Stimulated activated CD4-positive, alpha-beta T cell treated with anti-CD3 and anti-CD28 coated beads, Interleukin-12 subunit alpha, Interleukin-12 subunit beta, amount 100 ng/mL, for 48 hours (primary cell): ENCODE results near the gene SLC36A1.
A peak's percentile ranks its signal among the peaks of the same experiment; 100 is the strongest.
"Not testable (repeated sequence)": the region's sequence is repeated elsewhere in the genome, so short reads cannot be mapped to it uniquely, and the experiment has no call there.

Experiments
- DNase-seq, 3 donors: peaks; one replicate each; pipeline ENCODE4 v3.0.0-alpha.2; 2020; ENCODE audit warnings: low read depth in 2 of 3, low spot score in 1 of 3

The SLC36A1 gene

DNA sequence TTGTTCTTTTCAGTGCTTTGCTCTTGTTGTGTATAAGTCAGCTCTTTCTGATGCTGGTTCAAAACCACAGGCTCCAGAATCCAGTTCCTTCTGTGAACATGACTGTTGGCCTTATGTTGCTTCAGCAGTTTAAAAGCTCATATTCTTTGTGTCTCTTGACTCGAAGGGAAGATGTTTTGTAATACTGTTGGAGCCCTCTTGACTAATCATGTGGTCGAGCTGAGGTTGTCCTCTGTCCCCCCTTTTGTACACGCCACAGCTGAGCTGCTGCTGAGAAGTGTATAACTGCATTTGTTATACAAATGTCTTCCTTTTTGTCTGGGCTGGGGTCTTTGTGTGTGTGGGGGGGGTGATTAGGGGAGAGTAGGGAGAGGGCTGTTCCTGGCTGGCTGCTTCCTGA is 35.8 kb downstream of the SLC36A1 start:
- DNase-seq, result no peak

DNA sequence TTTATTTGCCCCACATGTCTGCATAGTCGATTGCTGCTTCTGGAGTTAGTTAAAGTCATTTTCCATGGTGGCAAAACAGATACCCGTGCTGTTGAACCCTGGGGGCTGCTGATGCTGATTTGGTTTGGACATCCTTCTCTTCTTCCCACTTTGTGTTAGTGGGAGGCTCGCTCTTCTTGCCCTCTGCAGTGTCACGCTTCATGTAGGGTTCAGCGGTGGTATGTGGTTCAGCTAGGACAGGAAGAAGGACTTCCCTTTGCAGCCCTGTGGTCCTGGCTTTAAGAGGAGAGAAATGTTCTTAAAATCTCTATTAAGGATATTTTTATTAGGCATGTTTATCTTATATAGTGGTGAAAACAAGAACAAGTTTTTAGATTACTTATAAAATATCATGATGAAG is 36.2 kb downstream of the SLC36A1 start:
- DNase-seq, result no peak

- no peak for DNase-seq
Observed at GRCh38 chr5:151487544-151487943, 40.1 kb downstream of the SLC36A1 start.

DNA sequence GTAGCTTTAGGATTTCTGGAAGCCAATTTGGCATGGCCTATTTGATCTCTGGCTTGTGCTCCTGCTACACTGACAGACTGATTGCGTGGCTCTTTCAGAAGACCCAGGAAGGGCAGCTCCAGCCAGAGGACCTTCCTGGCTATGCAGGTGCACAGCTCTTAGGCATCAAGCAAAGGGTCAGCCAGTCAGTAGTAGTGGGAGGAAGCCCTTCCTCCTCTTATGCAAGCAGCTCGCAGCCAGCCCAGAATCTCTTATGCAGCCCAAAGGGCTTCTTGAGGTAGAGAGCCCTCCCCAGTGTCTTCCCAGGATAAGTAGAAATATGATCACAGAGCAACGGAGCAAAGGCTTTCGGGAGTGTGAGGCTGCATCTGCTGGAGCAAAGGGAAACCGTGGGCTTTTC is 43.2 kb downstream of the SLC36A1 start:
- DNase-seq, result no peak

DNA sequence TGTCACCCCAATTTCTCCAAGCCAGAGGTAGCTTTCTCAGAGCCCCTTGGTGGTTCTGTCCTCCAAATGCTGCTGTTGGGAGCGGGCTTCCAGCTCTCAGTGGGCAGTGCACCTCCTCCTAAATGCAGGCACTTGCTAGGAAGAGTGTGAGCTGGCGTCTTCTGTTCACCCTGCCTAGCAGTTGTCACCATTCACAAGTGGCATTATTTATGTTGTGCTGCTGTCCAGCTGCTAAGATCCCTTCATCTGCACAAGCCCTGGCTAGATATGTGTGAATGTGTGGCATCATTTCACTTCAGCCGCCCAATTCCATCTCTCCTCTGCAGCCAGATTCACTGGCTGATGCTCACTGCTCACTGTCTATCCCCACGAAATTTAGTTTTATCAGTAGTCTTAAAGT is 43.7 kb downstream of the SLC36A1 start:
- DNase-seq, result no peak

- peak in 1 of 3 donors; percentile 5 for DNase-seq
Observed at GRCh38 chr5:151492729-151493128, 45.3 kb downstream of the SLC36A1 start.

- no peak for DNase-seq
Observed at GRCh38 chr5:151493665-151494064, 46.3 kb downstream of the SLC36A1 start.

GRCh38 chr5:151495320-151495719 is 47.9 kb downstream of the SLC36A1 start:
- no peak for DNase-seq

- no peak for DNase-seq
Observed at GRCh38 chr5:151496041-151496484, 48.7 kb downstream of the SLC36A1 start.

GRCh38 chr5:151497391-151498002 is 50.1 kb downstream of the SLC36A1 start:
- DNase-seq, result no peak

- DNase-seq, result no peak
Observed at GRCh38 chr5:151498395-151499155, 51.2 kb downstream of the SLC36A1 start.

DNA sequence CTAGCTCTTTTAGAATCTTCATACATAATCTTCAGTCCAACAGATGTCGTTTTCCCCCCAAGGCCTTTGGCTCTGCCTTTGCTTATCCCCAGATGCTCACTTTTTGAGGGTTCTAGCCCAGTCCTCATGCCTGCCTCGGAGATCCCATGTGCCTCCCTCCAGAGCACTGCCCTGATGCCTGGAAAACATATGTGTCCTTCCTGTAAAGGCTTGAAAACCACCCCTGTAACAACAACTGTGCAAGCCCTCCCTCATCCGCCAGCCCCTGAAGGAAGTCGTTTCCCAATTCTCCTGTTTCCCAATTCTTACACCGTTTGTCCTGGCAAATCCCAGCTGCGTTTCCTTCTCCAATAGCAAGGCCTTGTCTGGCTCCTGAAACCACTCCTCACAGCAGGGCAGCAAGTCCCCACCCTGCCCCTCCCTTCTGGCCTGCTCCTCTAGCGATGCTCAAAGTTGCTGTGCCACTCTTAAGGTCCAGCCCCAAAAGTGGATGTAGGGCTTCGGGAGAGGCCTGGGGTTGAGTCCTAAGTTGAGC is 52.2 kb downstream of the SLC36A1 start:
- no peak for DNase-seq

DNA sequence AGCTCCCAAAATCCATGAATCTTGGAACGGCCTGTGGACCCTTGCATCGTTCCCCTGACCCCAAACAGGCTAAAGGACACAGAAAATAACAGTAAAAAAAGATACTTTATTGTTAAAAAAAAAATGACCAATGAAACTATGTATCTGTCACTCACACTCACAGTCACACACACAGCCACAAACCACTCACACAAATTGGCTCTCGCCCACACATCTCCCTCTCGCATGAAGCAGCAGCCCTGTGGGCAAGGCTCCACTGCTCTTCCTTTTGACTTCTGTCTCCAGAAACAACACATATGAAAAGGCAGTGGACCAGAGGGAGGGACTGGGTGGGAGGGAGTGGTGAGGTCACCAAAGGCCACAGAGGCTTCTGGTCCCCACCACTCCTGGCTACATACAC is 56.6 kb downstream of the SLC36A1 start:
- DNase-seq, result no peak

DNA sequence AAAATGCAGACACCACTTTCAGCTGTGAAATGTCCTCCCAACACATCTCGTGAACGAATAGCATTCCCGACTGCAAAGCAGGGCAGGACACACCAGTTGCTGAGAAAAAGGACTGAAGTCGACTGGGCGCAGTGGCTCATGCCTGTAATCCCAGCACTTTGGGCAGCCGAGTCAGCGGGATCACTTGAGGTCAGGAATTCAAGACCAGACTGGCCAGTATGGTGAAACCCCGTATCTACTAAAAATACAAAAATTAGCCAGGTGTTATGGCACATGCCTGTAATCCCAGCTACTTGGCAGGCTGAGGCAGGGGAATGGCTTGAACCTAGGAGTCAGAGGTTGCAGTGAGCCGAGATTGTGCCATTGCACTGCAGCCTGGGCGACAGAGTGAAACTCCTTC is 60.9 kb downstream of the SLC36A1 start:
- not testable (repeated sequence) for DNase-seq

GRCh38 chr5:151509231-151509630 is 61.8 kb downstream of the SLC36A1 start:
- no peak for DNase-seq

GRCh38 chr5:151509836-151510235 is 62.4 kb downstream of the SLC36A1 start:
- DNase-seq, result no peak

GRCh38 chr5:151517122-151517920 is 69.9 kb downstream of the SLC36A1 start:
- no peak for DNase-seq

GRCh38 chr5:151520294-151520693 is 72.9 kb downstream of the SLC36A1 start:
- no peak for DNase-seq

GRCh38 chr5:151522226-151522625 is 74.8 kb downstream of the SLC36A1 start:
- DNase-seq, result no peak

DNA sequence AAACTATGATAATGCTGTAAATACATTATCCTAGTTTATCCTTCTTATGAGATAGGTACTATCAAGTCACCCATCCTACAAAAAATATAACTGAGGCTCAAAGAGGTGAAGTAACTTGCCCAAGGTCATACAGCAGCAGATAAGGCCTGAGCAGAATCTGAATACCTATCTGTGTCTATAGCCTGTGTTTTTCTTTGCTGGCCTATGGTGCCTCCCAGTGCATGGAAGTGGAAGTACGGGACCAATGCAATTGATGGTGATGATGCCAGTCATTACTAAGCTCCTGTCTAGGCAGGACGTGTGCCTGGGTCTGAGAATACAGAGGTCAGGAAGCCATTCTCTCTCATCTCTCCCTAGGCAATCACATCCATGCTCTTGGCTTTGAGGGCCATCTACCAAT is 75.9 kb downstream of the SLC36A1 start:
- peak in 2 of 3 donors; percentile 16 to 28 for DNase-seq

DNA sequence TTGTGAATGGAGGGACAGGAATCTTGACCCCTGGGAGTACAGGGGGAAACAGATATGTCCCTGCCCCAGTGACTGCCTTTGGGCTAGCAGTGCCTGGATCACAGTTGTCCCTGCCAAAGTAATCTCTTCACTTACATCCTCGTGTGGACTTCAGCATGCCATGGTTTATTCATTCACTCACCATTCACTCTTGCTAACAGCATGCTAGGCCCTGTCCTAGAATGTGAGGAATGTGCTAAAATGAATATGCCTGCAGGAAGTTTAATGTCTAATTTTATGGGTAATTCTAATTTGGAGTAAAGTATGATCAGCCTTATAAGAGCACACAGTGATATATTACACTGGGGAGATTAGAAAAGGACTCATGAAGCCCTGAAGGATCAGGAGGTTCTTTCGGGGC is 80.8 kb downstream of the SLC36A1 start:
- no peak for DNase-seq

DNA sequence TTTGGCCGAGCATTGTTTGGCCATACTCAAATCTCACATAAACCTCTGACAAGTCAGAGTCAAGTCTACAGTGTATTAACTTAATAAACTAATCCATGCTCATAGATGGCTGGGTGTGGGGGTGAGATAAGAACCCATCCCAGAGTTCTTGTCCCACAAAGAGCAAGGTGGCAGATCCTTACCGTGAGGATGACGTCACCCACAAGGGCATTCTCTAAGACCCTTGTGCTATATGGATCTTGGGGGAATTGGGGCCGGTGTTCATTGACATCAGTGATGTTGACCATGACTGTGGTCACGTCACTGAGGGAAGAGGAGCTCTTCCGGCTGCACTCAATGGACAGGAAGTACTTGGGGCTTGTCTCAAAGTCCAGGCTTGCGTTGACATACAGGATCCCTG is 81.6 kb downstream of the SLC36A1 start:
- DNase-seq, result no peak
